IPS-18c (cell line): Measurements from ENCODE around the gene SIN3B.

ENCODE experiments used
- H3K4me3 ChIP-seq: 2 replicates; pipeline ENCODE4 v1.7.0; 2013; ENCODE audit warnings: low read depth, mild to moderate bottlenecking, low read length, moderate library complexity; ENCODE audit not compliant: insufficient read depth
- H3K9me3 ChIP-seq: one replicate; pipeline ENCODE4 v1.6.1; 2013; ENCODE audit warnings: mild to moderate bottlenecking, low read length, moderate library complexity; ENCODE audit not compliant: control insufficient read depth, insufficient read depth

Gene SIN3B

GRCh38 chr19:16892868-16893685 is 63.9 kb downstream of the SIN3B start:
- no peak overlapping the region for H3K4me3 ChIP-seq
- H3K9me3 ChIP-seq, result peaks cover 3% of the 10 kb centered on the region

DNA sequence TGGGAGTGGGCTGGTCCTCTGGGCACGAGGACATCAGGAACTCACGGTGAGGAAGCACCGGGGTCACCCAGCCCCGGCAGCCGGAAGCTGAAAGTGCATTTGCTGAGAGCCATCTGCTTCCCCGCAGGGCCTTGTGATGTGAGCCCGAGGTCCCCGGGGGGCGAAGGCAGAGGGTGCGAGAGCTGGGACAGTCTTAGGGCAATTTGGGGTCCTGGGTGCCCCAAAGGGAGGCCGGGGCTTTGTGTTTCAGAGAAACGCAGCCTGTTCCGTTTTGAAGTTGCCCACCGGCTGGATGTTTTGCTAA is 64.4 kb downstream of the SIN3B start:
- Histone ChIP-seq H3K9me3 (peaks cover 3% of the 10 kb centered on the region), H3K4me3 (no peak overlapping the region)

GRCh38 chr19:16894080-16894479 is 64.9 kb downstream of the SIN3B start:
- H3K9me3 ChIP-seq, result peaks cover 3% of the 10 kb centered on the region
- H3K4me3 ChIP-seq, result no peak overlapping the region

DNA sequence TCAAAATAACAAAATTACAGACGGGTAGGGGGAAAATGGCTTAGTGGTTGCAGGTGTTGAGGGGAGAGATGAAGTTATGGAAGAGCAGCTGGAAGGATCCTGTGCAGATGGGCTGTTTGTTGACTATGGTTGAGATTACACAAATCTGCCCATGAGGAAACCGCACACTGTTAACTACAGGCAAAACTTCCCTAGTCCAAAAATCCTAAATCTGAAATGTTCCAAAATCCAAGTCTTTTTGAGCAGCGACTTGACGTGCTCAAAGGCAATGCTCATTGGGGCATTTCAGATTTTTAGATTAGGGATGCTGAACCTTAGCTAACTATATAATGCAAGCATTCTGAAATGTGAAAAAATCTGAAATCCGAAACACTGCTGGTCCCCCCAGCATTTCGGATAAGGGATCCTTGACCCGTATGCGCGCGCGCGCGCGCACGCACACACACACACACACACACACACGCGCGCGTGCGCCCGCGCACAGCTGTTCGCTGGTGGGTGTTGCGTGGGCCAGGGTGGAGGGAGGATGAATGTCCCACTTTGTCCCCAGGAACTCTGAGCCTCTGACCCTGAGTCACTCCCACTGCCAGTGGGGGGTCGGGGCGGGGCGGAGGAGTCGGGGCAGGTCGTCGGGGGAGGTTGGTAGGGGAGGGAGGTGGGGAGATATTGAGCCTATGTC is 66.4 kb downstream of the SIN3B start:
- Histone ChIP-seq H3K9me3 (peaks cover 3% of the 10 kb centered on the region), H3K4me3 (peak overlapping the region; percentile 42)

DNA sequence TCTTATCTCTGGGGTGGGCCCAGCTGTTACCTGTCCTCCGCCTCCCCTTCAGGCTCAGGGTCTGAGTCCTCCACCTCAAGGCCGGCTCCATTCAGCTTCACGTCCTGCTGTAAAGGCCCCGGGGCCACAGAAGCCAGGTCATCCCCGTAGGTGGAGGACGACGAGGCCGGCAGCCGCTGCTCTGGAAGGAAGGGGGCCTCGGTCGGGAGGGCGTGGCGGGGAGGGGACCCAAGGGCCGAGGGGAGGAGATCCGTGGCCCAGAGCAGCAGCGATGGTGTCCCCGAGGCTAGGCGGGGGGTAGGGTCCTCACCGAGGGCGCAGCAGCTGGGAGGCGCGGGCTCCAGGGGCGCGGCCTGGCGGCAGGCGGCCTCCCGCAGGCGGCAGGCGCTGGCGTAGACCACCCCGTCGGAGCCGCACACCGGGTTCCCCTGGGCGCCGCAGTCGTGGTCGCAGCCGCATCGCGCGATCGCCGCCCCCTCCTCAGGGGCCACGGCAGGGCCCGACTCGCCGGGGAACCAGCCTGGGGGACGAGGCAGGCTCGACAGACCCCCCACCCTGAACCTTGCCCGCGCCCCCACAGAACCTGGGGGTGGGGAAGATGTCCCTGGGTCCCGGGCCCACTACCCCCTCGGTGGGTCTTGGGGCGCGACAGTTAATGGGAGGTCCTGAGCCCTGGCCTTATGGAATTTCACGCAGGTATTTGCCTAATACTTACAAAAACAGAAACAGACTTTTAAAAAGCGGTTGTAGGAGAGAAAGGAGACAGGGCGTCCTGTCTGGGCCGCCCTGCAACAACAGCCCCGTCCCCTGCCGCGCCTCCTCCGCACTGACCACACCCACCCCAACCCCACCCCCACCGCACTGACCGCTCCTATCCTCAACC is 67.2 kb downstream of the SIN3B start:
- Histone ChIP-seq H3K9me3 (peaks cover 3% of the 10 kb centered on the region), H3K4me3 (peak overlapping the region; percentile 42)

- peaks cover 3% of the 10 kb centered on the region for H3K9me3 ChIP-seq
- H3K4me3 ChIP-seq, result peak overlapping the region; percentile 77
These were observed 68.0 kb downstream of the SIN3B start for GRCh38 chr19:16897029-16897855.

- Histone ChIP-seq H3K4me3 (peak overlapping the region; percentile 77), H3K9me3 (peaks cover 3% of the 10 kb centered on the region)
These were observed 68.6 kb downstream of the SIN3B start for GRCh38 chr19:16897856-16898161.

DNA sequence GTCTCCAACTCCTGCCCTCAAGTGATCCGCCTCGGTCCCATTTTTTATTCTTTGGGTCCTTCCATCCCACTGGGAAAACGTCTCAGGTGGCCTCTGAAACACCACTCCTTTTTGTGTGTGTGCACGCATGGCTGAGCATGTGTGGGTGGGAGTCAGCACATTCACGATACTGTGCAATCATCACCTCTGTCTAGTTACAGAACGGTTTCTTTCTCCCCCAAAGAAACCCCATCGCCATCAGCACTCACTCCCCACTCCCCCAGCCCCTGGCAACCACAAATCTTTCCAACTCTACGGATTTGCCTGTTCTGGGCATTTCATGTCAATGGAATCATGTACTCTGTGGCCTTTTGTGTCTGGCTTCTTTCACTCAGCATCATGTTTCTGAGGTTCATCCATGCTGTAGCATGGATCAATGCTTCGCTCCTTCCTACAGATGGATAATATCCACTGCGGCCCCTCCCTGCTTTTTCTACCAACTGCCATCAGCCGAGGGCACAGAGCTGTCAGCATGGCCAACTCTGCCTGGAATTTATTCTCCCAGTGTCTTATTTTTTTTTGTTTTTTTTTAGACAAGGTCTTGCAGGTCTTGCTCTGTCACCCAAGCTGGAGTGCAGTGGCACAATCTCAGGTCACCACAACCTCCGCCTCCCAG is 69.3 kb downstream of the SIN3B start:
- peaks cover 3% of the 10 kb centered on the region for H3K9me3 ChIP-seq
- H3K4me3 ChIP-seq, result no peak overlapping the region

GRCh38 chr19:16899566-16900075 is 70.4 kb downstream of the SIN3B start:
- no peak overlapping the region for H3K4me3 ChIP-seq

DNA sequence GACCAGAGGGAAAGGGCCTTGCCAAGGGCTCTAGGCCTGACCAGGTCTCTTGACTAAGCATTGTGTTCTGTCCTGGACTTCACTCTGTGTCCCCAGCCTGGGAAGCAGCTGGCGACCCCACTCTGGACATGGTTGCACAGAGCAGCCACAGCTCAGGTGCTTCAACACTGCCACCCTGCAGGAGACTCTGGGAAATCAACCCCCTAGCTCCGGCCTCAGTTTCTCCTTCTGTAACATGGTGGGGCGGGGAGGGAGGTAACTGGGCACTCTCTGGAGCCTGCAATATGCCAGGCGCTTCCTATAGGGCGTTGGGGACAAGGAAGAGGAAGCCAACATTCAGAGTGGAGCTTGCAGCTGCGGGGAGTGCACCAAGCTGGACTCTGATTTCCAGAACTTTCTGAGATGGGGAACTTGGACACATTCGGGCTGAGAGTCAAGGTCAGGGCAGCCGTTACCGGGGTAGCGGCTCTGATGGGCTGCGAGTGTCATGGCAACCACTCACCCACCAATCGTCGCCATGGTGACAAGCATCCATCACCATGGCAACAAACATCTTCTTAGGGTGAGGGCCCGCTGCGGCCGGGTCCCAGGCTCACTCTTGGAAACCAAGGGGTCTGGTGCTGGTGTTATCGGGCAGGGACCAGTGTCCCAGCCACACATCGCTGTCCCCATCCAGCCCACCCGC is 72.4 kb downstream of the SIN3B start:
- H3K4me3 ChIP-seq, result no peak overlapping the region

More at GRCh38 chr19:16899566-16900075, 70.4 kb downstream of the SIN3B start:
- peaks cover 3% of the 10 kb centered on the region for H3K9me3 ChIP-seq

GRCh38 chr19:16902545-16902944 is 73.3 kb downstream of the SIN3B start:
- H3K4me3 ChIP-seq, result no peak overlapping the region
- H3K9me3 ChIP-seq, result no peaks in the 10 kb centered on the region

More for the DNA sequence above, 72.4 kb downstream of the SIN3B start:
- H3K9me3 ChIP-seq, result no peaks in the 10 kb centered on the region

DNA sequence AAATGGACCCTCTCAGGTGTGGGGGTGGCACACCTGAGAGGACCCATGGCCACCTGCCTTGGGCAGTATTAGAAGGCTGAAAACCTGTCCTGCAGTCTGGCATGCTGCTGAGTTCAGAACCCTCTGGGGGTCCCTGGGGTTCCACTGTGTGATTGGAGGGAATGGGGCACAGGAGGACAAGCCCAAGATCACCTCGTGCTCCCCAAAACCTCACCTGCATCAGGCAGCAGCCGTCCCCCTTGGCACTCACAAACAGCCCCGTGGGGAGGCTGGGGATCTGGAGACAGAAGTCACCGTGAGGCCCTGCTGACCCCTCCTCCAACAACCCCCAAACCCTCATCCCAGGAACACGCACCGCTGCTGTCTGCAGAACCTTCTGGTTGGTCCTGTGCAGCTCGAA is 74.1 kb downstream of the SIN3B start:
- Histone ChIP-seq H3K9me3 (no peaks in the 10 kb centered on the region), H3K4me3 (no peak overlapping the region)

DNA sequence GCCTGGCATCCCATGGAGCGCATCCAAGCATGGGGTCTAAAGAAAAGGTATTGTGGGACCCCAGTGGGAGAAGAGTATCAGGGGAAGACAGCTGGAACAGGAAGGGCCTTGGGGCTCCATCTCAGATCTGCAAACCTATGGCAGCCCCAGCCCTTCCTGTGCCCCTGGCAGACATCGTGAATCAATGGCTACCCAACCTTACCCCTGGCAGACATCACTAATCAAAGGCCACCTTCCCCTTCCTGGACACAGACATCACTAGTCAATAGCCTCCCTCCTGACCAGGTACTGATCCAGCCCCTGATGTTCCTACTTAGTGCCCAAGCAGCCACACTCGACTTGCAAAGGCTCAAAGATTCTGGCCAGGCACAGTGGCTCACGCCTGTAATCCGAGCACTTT is 75.4 kb downstream of the SIN3B start:
- Histone ChIP-seq H3K4me3 (no peak overlapping the region), H3K9me3 (no peaks in the 10 kb centered on the region)

- H3K9me3 ChIP-seq, result peaks cover 9% of the 10 kb centered on the region
- no peak overlapping the region for H3K4me3 ChIP-seq
These were observed 79.6 kb downstream of the SIN3B start for GRCh38 chr19:16908759-16909158.

DNA sequence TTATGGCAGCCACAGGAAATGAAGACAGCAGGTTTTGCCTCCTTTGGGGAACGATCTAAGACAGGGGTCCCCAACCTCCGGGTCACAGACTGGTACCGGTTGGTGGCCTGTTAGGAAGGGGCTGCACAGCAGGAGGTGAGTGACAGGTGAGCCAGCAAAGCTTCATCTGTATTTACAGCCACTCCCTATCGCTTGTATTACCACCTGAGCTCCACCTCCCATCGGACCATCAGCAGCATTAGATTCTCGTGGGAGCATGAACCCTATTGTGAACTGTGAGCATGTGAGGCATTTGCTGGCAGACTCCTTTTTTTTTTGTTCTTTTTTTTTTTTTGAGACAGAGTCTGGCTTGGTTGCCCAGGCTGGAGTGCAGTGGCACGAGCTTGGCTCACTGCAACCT is 81.8 kb downstream of the SIN3B start:
- Histone ChIP-seq H3K4me3 (no peak overlapping the region), H3K9me3 (peaks cover 16% of the 10 kb centered on the region)

GRCh38 chr19:16912780-16913179 is 83.6 kb downstream of the SIN3B start:
- Histone ChIP-seq H3K4me3 (no peak overlapping the region), H3K9me3 (peaks cover 16% of the 10 kb centered on the region)
